ENCODE results near the gene ALOX12B.
A peak's percentile ranks its signal among the peaks of the same experiment; 100 is the strongest.
"Not testable (repeated sequence)": the region's sequence is repeated elsewhere in the genome, so short reads cannot be mapped to it uniquely, and the experiment has no call there.

Gene ALOX12B

GRCh38 chr17:8082292-8082691, 5.2 kb downstream of the ALOX12B start:
- DNase-seq (ENCODE audit: low spot score), result no peak

GRCh38 chr17:8081876-8082275, 5.6 kb downstream of the ALOX12B start:
- DNase-seq (ENCODE audit: low spot score), result no peak

DNA sequence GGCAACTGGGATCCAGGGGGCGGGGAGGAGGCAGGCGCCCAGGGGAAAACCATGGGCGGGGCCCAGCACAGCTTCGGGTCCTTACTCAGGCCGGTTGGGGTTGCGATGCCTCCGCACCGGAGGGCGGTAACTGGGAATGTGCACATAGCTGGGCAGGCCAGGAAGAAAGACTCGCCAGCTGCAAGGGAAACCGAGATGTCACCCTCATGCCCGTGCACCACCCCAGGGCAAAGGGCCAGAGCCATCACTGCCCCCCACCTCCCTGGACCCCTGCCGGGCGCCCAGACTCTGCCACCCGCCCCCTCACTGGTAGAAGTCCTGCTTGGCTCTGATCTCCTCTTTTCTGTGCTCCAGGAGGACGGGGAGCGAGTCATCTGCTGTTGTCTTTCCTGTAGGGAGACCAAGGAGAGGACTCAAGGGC, 6.7 kb downstream of the ALOX12B start:
- no peak for DNase-seq (ENCODE audit: low spot score)

DNA sequence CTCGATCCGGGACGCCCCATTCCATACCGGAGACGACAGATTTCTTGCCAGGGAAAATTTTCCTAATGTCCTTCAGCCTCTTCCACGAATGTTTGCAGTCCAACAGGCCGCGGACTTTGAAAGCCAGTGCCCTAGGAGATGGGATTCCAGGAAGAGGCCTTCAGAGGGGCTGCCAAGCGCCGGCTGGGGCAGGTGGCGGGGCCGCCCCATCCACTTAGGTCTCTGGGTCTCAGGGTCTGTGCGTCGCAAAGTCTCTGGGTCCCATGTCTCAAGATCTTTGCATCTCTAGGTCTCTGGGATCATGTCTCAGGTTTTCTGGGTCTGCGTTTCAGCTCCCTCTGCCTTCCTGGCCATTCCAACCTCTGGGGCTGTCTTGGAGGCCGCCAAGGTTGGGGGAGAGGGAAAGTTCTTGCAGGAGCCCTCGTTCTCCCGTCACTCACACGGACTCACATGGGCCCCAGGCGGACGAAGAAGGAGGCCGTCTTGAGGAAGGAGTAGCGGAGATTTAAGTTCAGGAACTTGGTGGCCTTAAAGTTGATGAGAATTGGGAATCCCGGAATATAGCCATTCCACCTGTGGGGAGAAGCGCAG, 7.2 kb downstream of the ALOX12B start:
- DNase-seq (ENCODE audit: low spot score), result no peak

DNA sequence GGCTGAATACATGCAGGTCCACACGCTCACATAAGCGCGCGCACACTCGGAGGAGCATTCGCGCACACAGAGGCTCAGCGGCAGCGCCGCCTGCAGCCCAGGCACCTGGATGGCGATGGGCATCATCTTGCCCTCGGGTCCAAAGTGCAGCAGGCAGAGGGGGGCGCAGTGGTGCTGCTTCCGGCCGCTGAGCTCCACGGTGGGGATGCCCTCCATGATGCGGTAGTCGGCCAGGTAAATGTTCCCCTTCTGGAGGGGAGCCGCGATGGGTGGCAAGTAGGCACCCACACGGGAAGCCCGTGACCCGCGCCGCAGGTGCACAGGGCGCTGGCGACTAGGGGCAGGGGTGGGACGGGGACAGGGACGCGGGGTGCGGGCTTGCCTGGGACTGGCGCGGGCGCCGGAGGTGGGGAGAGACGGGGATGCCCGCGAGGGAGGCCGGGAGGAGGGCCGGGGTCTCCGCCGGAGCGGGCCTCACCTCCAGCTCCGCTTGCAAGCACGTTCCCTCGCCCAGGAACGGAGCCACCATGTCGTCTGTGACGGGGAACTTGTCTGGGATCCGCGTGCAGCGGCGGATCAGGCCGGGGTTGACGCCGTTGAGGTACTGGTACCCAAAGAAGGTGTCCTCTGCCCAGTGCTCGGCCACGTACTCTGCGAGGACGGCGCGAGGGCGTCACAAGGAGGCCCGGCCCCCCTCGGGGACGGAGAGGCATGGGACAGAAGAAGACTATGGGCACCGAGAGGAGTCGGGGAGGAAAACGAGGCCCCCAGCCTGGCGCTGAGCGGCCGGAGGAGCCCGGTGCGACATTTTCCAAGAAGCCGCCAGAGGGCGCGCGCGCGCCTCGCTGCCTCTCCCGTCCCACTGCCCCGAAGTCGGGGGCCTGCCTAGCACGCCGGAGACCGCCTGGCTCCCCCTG, 8.0 kb downstream of the ALOX12B start:
- DNase-seq (ENCODE audit: low spot score), result peak; percentile 87

- not testable (repeated sequence) for DNase-seq (ENCODE audit: low spot score)
Measured at GRCh38 chr17:8077939-8078338, 9.6 kb downstream of the ALOX12B start.

DNA sequence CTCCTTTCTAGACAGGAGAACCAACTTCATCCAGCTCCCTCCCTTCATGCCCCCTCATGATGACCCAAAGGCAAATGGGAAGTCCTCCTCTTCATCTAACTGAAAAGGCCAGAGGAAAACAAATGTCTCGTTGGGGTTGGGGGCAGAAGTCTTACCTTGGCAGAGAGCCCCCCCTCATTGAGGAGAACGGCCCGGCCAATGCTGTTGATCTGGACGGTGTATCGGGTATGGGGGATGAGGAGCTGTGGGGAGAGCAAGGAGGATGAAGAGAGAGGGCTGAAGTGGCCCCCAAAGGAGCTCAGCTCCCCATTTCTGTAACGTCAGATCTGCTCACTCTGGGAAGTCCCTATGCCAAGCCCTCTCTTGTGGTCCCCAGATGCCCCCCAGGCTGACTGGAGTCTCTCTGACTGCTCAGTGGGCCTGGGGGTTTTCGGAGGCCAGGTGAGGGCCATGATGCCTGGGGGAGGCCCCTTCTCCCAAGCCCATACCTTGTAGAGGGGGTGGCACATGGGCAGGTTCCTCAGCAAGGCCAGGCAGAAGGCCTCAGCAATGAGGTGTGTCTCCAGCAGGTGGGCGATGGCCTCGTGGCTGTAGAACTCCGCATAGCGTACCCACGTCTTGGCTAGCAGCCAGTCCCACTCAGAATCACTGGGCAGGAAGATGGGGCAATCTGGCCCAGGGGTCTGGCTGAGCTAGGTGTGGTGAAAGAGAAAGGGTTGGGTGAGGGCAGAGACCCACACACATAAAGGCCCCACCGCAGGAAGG, 10.8 kb downstream of the ALOX12B start:
- DNase-seq (ENCODE audit: low spot score), result no peak

DNA sequence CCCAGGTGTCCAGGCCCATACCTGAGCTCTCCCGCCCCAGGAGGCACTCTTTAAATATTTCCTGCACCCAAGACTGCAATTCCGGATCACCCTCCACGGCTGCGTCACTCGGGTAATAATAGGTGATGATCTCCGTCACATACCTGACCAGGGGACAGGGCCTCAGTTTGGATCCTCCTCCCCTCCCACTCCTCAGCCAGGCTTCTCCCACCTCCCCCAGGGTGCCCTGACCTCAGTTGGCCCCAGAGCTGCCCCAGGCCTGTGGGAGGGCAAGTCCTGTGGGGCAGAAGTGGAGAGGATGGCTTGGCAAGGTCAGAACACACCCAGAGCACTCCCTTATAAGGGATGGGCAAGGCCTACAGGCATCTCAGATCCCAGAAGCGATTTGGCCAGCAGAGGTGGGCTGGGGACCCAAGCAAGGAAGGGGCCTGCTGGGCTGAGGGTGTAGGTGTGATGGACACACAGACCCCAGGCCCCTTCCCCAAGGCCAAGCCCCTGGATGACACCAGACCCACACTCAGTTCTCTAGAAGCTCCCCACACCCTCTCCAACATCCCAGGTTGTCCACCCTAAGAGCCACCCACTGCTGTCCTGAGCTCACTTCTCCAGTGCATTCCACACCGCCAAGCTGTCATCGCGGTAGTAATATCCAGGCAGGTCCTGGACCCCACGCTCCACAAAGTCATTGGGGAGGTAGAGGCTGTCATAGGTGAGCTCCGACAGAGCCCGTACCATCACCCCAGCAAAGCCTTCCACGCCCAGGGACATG, 11.8 kb downstream of the ALOX12B start:
- no peak for DNase-seq (ENCODE audit: low spot score)

DNA sequence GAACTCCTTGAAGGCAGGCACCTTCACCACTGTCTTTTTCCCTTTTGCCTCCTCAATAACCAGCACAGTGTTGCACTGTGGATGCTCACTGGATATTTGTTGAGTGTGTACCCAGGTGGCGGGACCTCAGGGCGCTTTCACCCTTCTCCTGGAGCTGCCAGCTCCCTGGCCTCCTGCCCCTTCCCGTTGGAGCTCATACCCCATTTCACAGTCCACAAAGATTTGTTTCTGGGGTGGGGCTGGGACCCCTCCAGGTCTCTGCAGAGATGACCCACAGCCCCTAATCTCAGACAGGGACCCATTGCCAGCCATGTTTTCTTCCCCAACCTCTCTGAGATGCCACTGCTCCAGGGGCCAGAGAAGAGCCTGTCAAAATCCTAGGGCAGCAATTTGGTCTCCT, 12.4 kb downstream of the ALOX12B start:
- no peak for DNase-seq (ENCODE audit: low spot score)

- no peak for DNase-seq (ENCODE audit: low spot score)
Measured at GRCh38 chr17:8074554-8074953, 13.0 kb downstream of the ALOX12B start.

GRCh38 chr17:8073627-8074484, 13.7 kb downstream of the ALOX12B start:
- DNase-seq (ENCODE audit: low spot score), result peak; percentile 87

GRCh38 chr17:8072729-8073461, 14.6 kb downstream of the ALOX12B start:
- no peak for DNase-seq (ENCODE audit: low spot score)

GRCh38 chr17:8072341-8072728, 15.2 kb downstream of the ALOX12B start:
- DNase-seq (ENCODE audit: low spot score), result no peak

GRCh38 chr17:8071496-8071895, 16.0 kb downstream of the ALOX12B start:
- no peak for DNase-seq (ENCODE audit: low spot score)

- DNase-seq (ENCODE audit: low spot score), result no peak
Measured at GRCh38 chr17:8069587-8069860, 18.0 kb downstream of the ALOX12B start.

- DNase-seq (ENCODE audit: low spot score), result no peak
Measured at GRCh38 chr17:8068736-8069586, 18.6 kb downstream of the ALOX12B start.

GRCh38 chr17:8067806-8068205, 19.7 kb downstream of the ALOX12B start:
- DNase-seq (ENCODE audit: low spot score), result no peak

DNA sequence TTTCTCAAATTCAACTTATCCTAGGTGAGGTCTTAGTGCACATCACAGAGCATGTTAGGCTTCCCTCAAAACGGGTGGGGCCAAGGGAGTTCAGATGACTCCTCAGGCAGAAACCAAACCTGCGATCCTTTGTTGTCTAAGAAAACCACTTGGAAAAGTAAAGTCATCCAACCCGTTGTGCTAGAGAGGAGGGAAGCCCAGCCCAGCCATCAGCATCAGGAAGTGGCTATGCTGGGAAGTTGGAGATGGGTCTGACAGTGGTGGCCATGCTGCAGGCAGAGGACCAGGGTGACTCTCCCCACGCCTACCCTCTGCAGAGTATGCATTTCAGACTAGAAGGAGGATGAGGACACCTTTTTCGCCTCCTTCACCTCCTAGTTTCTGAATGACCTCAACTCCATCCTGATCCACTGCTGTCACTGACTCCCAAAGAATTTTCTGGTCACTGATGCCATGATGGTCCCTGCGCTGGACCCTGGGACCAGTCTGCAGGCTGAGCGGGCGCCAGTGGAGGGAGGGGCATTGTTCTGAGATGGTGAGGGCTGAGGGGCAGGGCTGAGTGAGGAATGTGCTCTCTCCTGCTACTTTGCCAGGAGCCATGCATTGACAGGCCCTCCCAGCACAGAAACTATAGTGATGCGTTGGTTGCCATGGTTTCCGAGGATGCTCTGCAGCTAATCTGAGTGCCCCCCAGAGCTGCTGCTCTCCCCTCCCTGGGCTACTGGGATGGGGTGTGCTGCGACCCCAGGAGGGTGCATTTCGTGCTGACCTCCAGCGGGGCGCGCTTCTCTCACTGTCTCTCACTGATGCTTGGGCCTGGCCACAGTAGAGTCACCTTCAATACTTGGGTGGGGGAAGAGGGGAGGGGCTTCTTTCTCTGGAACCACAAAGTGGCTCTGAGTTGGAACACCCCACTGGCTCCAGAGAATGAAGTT, 20.4 kb downstream of the ALOX12B start:
- no peak for DNase-seq (ENCODE audit: low spot score)
